Body of pancreas (tissue), 4 donors: ENCODE data around the gene HCRT. TPM values are rescaled to one million over a fixed set of nuclear protein-coding genes. Genes with fewer than 3 reads are reported as not detected.
A peak's percentile ranks its signal among the peaks of the same experiment; 100 is the strongest.

Experiments
- ATAC-seq: fragments of 150-250 bp; one replicate; pipeline ENCODE4 v1.9.1; 2016
- DNase-seq, 4 donors: peaks; one replicate each; pipeline ENCODE4 v3.0.0-alpha.2; 2019
- H3K27ac ChIP-seq, 4 donors: fragments of 200-600 bp; sonication (generic); 1 replicate in 3 of 4; 2 replicates in 1 of 4; pipeline versions ENCODE4 v1.5.1 to v1.6.1; 2016 to 2019; ENCODE audit warnings: mild to moderate bottlenecking in 1 of 4, mixed read lengths in 1 of 4, moderate library complexity in 1 of 4
- H3K27me3 ChIP-seq, 2 donors: fragments of 200-600 bp; sonication (generic); one replicate each; pipeline ENCODE4 v1.6.0; 2016; ENCODE audit warnings: mild to moderate bottlenecking in 1 of 2
- H3K36me3 ChIP-seq, 2 donors: fragments of 200-600 bp; sonication (generic); replicated peaks in 1 of 2; 2 replicates each; pipeline ENCODE4 v1.5.1; 2016; ENCODE audit warnings: low read depth in 2 of 2; ENCODE audit not compliant: insufficient read depth in 1 of 2
- H3K4me1 ChIP-seq: fragments of 200-600 bp; sonication (generic); one replicate; pipeline ENCODE4 v1.6.0; 2016
- H3K4me3 ChIP-seq, 2 donors: fragments of 200-600 bp; sonication (generic); 1 replicate in 1 of 2; 2 replicates in 1 of 2; pipeline ENCODE4 v1.5.1; 2016 to 2019
- H3K9me3 ChIP-seq, 3 donors: fragments of 200-600 bp; sonication (generic); 1 replicate in 2 of 3; 2 replicates in 1 of 3; pipeline ENCODE4 v1.5.1; 2016
- POLR2A ChIP-seq, 3 donors: fragments of 450-650 bp; IDR thresholded peaks; one replicate each; pipeline ENCODE4 v1.6.1; 2016; ENCODE audit warnings: antibody characterized with exemption in 3 of 3, mild to moderate bottlenecking in 2 of 3
- WGBS, 2 donors: methylation state at CpG; one replicate each; pipeline ENCODE4 v1.1.5; 2017; 5-methylcytosine and 5-hydroxymethylcytosine counted together
- intact Hi-C: fragments of 100-400 bp; cut with DNase I; formaldehyde crosslinking; loops from one replicate; pipeline ENCODE4 v1.15.1; 2023
- total RNA-seq, 2 donors: library from RNA; depleted of rRNA; stranded (reverse); fragments of >200 nt; gene quantifications; one replicate each; pipeline ENCODE4 v1.1.0, GENCODE V29; 2016
- TF ChIP-seq, protein P1 (sequence below), 7 experiments: fragments of 450-650 bp in 4 of 7; fragments of 200-600 bp in 3 of 7; sonication (generic) in 3 of 7; IDR thresholded peaks; one replicate each; pipeline ENCODE4 v1.5.1; 2016 to 2019; ENCODE audit warnings: antibody characterized with exemption in 7 of 7

The HCRT gene
- total RNA-seq, 2 donors from 2014 or later = not detected

DNA sequence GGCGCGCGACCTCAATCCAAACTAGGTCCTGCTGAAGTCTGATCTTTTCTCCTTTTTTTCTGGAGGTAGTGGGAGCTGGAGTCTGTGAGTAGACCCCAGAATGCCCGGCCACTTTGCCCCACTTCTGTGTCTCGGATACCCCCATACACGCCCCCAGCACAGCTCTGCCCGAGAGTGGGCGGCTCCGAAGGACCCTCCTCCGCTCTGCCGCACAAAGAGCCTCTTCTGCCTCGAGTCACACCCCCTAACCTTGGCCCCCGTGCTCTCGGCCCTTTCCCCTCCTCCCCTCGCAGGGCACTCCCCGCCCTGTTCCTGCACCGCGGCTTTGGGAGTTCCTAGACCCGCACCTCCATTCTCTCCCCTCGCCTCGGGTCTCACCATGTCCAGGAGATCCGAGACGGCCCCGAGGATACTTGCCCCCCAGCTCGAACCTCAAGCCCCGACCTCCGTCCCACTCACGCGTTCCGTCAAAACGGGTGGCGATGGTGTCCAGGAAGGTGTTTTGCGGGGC, 4.8 kb downstream of the HCRT start:
- TF ChIP-seq POLR2A (IDR thresholded peaks at IDR 0.05) = no peak
- TF ChIP-seq, protein P1, sequence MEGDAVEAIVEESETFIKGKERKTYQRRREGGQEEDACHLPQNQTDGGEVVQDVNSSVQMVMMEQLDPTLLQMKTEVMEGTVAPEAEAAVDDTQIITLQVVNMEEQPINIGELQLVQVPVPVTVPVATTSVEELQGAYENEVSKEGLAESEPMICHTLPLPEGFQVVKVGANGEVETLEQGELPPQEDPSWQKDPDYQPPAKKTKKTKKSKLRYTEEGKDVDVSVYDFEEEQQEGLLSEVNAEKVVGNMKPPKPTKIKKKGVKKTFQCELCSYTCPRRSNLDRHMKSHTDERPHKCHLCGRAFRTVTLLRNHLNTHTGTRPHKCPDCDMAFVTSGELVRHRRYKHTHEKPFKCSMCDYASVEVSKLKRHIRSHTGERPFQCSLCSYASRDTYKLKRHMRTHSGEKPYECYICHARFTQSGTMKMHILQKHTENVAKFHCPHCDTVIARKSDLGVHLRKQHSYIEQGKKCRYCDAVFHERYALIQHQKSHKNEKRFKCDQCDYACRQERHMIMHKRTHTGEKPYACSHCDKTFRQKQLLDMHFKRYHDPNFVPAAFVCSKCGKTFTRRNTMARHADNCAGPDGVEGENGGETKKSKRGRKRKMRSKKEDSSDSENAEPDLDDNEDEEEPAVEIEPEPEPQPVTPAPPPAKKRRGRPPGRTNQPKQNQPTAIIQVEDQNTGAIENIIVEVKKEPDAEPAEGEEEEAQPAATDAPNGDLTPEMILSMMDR (IDR thresholded peaks at IDR 0.05) = no peak
- 3 to 5% methylated on average over 18 to 33 of the region's 33 CpGs for WGBS, 2 donors
- Histone ChIP-seq H3K36me3 (no peaks in the 10 kb centered on the region), H3K4me3 (no peak overlapping the region), H3K4me1 (peaks cover 36% of the 10 kb centered on the region), H3K27me3 (peaks cover 0 to 6% of the 10 kb centered on the region in 2 donors), H3K27ac (no peak overlapping the region), H3K9me3 (no peaks in the 10 kb centered on the region)
- ATAC-seq (no peak), DNase-seq (no peak)
- intact Hi-C loops = no loop called here

DNA sequence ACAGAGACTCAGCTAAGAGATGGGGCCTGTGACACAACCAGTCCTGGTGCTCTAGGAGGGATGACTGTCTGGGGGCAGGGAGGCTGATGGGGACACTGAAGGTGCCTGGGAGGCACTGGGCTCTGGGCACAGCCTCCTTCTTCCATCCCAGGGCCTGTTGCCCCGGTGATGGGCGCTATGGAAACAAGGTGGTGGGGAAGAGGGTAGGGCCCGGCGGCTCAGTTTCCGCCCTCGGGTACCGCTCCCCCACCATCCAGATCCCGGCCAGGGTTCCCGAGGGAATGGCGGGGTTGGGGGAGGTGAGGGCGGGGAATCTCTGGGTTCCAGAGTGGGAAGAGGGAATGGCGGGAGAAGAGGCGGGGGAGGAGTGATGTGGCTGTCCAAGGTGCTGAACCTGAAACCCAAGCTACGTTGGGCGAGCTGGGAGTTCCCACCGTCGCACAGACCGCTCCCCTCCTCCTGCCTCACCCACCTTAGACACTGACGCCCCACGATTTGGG, 5.3 kb downstream of the HCRT start:
- ATAC-seq (peak; percentile 18), DNase-seq (peak; percentile 54 to 64 (median 60))
- WGBS, 2 donors = 1 to 18% methylated on average over 12 to 20 of the region's 20 CpGs
- peaks cover 0 to 6% of the 10 kb centered on the region in 2 donors for H3K27me3 ChIP-seq
- H3K4me3 ChIP-seq = no peak overlapping the region
- H3K27ac ChIP-seq = no peak overlapping the region
- intact Hi-C loops = no loop called here
- no peaks in the 10 kb centered on the region for H3K9me3 ChIP-seq
- peaks cover 36% of the 10 kb centered on the region for H3K4me1 ChIP-seq
- no peaks in the 10 kb centered on the region for H3K36me3 ChIP-seq
- TF ChIP-seq POLR2A (IDR thresholded peaks at IDR 0.05) = no peak
- TF ChIP-seq, protein P1 (IDR thresholded peaks at IDR 0.05) = no peak

DNA sequence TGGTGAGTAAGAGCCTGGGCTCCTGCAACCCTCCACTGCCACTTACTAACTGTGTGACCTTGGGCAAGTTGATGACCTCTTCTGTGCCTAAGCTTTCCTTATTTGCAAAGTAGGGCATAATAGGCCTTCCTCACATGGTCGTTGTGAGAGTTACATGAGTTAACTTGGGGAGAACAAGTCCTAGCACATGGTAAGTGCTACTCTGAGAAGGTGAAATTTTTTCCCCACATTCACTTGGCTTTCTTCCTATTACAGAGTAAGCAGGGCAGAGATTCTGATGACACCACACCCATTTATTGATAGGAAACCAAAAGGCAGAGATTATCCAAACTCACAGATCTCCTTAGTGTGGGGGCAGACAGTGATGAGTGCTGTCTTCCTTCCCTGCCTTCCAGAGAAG, 5.9 kb downstream of the HCRT start:
- Histone ChIP-seq H3K9me3 (no peaks in the 10 kb centered on the region), H3K27ac (no peak overlapping the region), H3K27me3 (peaks cover 0 to 6% of the 10 kb centered on the region in 2 donors), H3K4me3 (no peak overlapping the region), H3K36me3 (no peaks in the 10 kb centered on the region), H3K4me1 (peaks cover 31% of the 10 kb centered on the region)
- ATAC-seq (no peak), DNase-seq (no peak)
- TF ChIP-seq, protein P1 (IDR thresholded peaks at IDR 0.05) = no peak
- TF ChIP-seq POLR2A (IDR thresholded peaks at IDR 0.05) = no peak
- intact Hi-C loops = no loop called here
- 8 to 9% methylated on average over 1 of the region's 1 CpG for WGBS, 2 donors

DNA sequence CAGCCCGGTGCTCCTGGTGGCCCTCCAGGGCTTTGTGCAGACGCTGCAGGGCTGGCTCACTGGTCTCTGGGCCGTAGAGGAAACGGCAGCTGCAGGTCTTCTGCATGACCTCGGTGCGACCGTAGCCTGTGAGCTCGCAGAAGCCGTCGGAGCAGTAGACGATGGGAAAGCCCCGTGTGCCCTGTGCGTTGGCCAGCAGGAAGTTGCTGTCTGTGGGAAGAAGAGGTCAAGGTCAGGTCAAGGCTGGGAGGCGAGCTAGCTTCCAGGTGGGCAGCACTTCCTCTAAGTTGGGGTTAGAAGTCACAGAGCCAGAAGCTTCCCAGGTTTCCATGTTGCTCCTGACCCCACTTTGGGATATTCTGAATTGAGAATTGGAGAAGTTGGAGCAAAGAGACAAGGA, 6.4 kb downstream of the HCRT start:
- peaks cover 26% of the 10 kb centered on the region for H3K4me1 ChIP-seq
- WGBS, 2 donors = 26 to 29% methylated on average over 6 to 14 of the region's 14 CpGs
- TF ChIP-seq, protein P1 (IDR thresholded peaks at IDR 0.05) = no peak
- TF ChIP-seq POLR2A (IDR thresholded peaks at IDR 0.05) = no peak
- no peak overlapping the region for H3K4me3 ChIP-seq
- no peak for ATAC-seq
- peaks cover 0 to 6% of the 10 kb centered on the region in 2 donors for H3K27me3 ChIP-seq
- DNase-seq = no peak
- H3K9me3 ChIP-seq = no peaks in the 10 kb centered on the region
- H3K36me3 ChIP-seq = no peaks in the 10 kb centered on the region
- intact Hi-C loops = no loop called here
- H3K27ac ChIP-seq = no peak overlapping the region

DNA sequence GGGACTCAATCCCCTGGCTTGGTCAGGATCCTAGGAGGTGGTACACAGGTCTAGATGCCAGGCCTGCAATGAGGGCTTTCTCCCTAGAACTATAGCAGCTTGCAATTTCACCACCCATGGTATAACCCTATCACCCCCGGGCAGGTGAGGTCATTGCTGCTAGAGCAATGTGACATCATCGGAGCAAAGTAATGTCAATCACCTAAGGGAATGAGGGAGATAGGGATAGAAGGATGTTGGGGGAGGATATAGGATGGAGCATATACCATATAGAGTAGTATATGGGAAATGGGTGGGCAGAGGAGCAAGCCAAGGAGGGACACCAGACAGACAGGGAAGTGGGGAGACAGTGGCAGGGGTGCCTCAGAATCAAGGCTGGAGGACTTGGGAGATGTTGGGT, 7.6 kb downstream of the HCRT start:
- TF ChIP-seq, protein P1 (IDR thresholded peaks at IDR 0.05) = no peak
- no peak for TF ChIP-seq POLR2A (IDR thresholded peaks at IDR 0.05)
- ATAC-seq = no peak
- H3K9me3 ChIP-seq = no peaks in the 10 kb centered on the region
- no peaks in the 10 kb centered on the region for H3K36me3 ChIP-seq
- no peak for DNase-seq
- no peak overlapping the region for H3K27ac ChIP-seq
- intact Hi-C loops = no loop called here
- peaks cover 18% of the 10 kb centered on the region for H3K4me1 ChIP-seq
- H3K27me3 ChIP-seq = peaks cover 0 to 6% of the 10 kb centered on the region in 2 donors
- 78 to 79% methylated on average over 2 of the region's 2 CpGs for WGBS, 2 donors
- H3K4me3 ChIP-seq = no peak overlapping the region
